HepG2 (cell line): ENCODE results near the gene CNPPD1. TPM values are rescaled to one million over a fixed set of nuclear protein-coding genes. Genes with fewer than 3 reads are reported as not detected.

Source experiments
- ATAD3A ChIP-seq: sonication (generic); formaldehyde crosslinking; IDR thresholded peaks from 2 replicates; pipeline ENCODE4 v1.4.0; 2020; ENCODE audit warnings: missing genetic modification reagents
- BHLHE40 ChIP-seq: IDR thresholded peaks from 2 replicates; pipeline ENCODE4 v1.6.1; 2011; ENCODE audit warnings: low read length, improper control_type of control experiment
- FOXO4 ChIP-seq: sonication (generic); formaldehyde crosslinking; conservative IDR thresholded peaks from 2 replicates; pipeline ENCODE4 v1.8.1; 2023; ENCODE audit warnings: missing genetic modification reagents
- GLI4 ChIP-seq: sonication (generic); formaldehyde crosslinking; IDR thresholded peaks from 2 replicates; pipeline ENCODE4 v1.5.1; 2020; ENCODE audit warnings: missing genetic modification reagents, mild to moderate bottlenecking, moderate library complexity, borderline replicate concordance
- GTF2F1 ChIP-seq: fragments of 150-350 bp; IDR thresholded peaks from 2 replicates; pipeline ENCODE4 v1.6.1; 2014; ENCODE audit warnings: low read length
- MAX ChIP-seq: IDR thresholded peaks from 2 replicates; pipeline ENCODE4 v1.6.1; 2012; ENCODE audit warnings: inconsistent platforms
- MEIS2 ChIP-seq: sonication (generic); formaldehyde crosslinking; IDR thresholded peaks from 2 replicates; pipeline ENCODE4 v1.9.0; 2021; ENCODE audit warnings: mild to moderate bottlenecking, missing genetic modification reagents
- NFIB ChIP-seq: sonication (generic); formaldehyde crosslinking; IDR thresholded peaks from 2 replicates; pipeline ENCODE4 v1.9.0; 2021; ENCODE audit warnings: missing genetic modification reagents, mild to moderate bottlenecking, borderline replicate concordance
- NR2C2 ChIP-seq: sonication (generic); formaldehyde crosslinking; IDR thresholded peaks from 2 replicates; pipeline ENCODE4 v1.4.0; 2020; ENCODE audit warnings: missing genetic modification reagents, mild to moderate bottlenecking, moderate library complexity, borderline replicate concordance
- RBFOX2 ChIP-seq: fragments of 200-400 bp; formaldehyde crosslinking; IDR thresholded peaks from 2 replicates; pipeline ENCODE4 v1.6.1; 2017; ENCODE audit warnings: low read depth, mild to moderate bottlenecking, low read length
- RFX3 ChIP-seq: IDR thresholded peaks from 2 replicates; pipeline ENCODE4 v1.6.1; 2016; ENCODE audit warnings: missing biosample characterization, missing genetic modification reagents
- SIN3A ChIP-seq: IDR thresholded peaks from 2 replicates; pipeline ENCODE4 v1.6.1; 2011; ENCODE audit warnings: low read depth, mild to moderate bottlenecking, control low read depth, low read length, borderline replicate concordance
- SIX1 ChIP-seq: sonication (generic); formaldehyde crosslinking; IDR thresholded peaks from 2 replicates; pipeline ENCODE4 v1.4.0; 2020; ENCODE audit warnings: missing genetic modification reagents, borderline replicate concordance
- SNAI1 ChIP-seq: sonication (generic); formaldehyde crosslinking; IDR thresholded peaks from 2 replicates; pipeline ENCODE4 v1.5.0; 2020; ENCODE audit warnings: mild to moderate bottlenecking, missing genetic modification reagents, borderline replicate concordance
- SP2 ChIP-seq: sonication (generic); formaldehyde crosslinking; IDR thresholded peaks from 2 replicates; pipeline ENCODE4 v1.5.1; 2020; ENCODE audit warnings: mild to moderate bottlenecking, missing genetic modification reagents
- SRSF1 ChIP-seq: fragments of 200-400 bp; formaldehyde crosslinking; optimal IDR thresholded peaks from 2 replicates; pipeline ENCODE3; 2017; ENCODE audit warnings: mild to moderate bottlenecking, low read depth, low read length, moderate library complexity
- TRIM24 ChIP-seq: sonication (generic); formaldehyde crosslinking; IDR thresholded peaks from 2 replicates; pipeline ENCODE4 v1.8.0; 2022; ENCODE audit warnings: mild to moderate bottlenecking, missing genetic modification reagents
- ZFP37 ChIP-seq: sonication (generic); formaldehyde crosslinking; IDR thresholded peaks from 2 replicates; pipeline ENCODE4 v1.4.0; 2020; ENCODE audit warnings: missing genetic modification reagents, borderline replicate concordance
- ZGPAT ChIP-seq: IDR thresholded peaks from 2 replicates; pipeline ENCODE4 v1.6.1; 2016; ENCODE audit warnings: mild to moderate bottlenecking
- ZNF251 ChIP-seq: sonication (generic); formaldehyde crosslinking; IDR thresholded peaks from 2 replicates; pipeline ENCODE4 v1.9.0; 2021; ENCODE audit warnings: mild to moderate bottlenecking, missing genetic modification reagents
- ZNF282 ChIP-seq: fragments of 450-650 bp; IDR thresholded peaks from 2 replicates; pipeline ENCODE4 v1.6.1; 2018; ENCODE audit not compliant: partially characterized antibody
- ZNF414 ChIP-seq: sonication (generic); formaldehyde crosslinking; IDR thresholded peaks from 2 replicates; pipeline ENCODE4 v1.5.0; 2020; ENCODE audit warnings: missing genetic modification reagents
- ZNF530 ChIP-seq: sonication (generic); formaldehyde crosslinking; IDR thresholded peaks from 2 replicates; pipeline ENCODE4 v1.5.0; 2020; ENCODE audit warnings: low read depth, mild to moderate bottlenecking, missing genetic modification reagents
- ZNF572 ChIP-seq: sonication (generic); formaldehyde crosslinking; IDR thresholded peaks from 2 replicates; pipeline ENCODE4 v1.5.1; 2020; ENCODE audit warnings: mild to moderate bottlenecking, missing genetic modification reagents
- ZNF788 ChIP-seq: sonication (generic); formaldehyde crosslinking; IDR thresholded peaks from 2 replicates; pipeline ENCODE4 v1.5.0; 2020; ENCODE audit warnings: mild to moderate bottlenecking, missing genetic modification reagents, borderline replicate concordance
- ZNF816 ChIP-seq: sonication (generic); formaldehyde crosslinking; IDR thresholded peaks from 2 replicates; pipeline ENCODE4 v1.8.0; 2022; ENCODE audit warnings: missing genetic modification reagents, mild to moderate bottlenecking, borderline replicate concordance
- ZNF841 ChIP-seq: sonication (generic); formaldehyde crosslinking; IDR thresholded peaks from 2 replicates; pipeline ENCODE4 v1.8.1; 2023; ENCODE audit warnings: missing genetic modification reagents, borderline replicate concordance
- polyA plus RNA-seq, 8 experiments: library from polyadenylated mRNA; depleted of rRNA in 3 of 8; stranded (reverse) in 7 of 8; unstranded in 1 of 8; fragments of >200 nt; fragmentation: Illumina TruSeq in 4 of 8; extraction: Trizol in 4 of 8; gene quantifications; 2 replicates each; pipeline versions ENCODE4 v1.2.1 to v1.2.3, GENCODE V29; 2011 to 2016; ENCODE audit warnings: low read depth in 4 of 8, missing spikeins in 1 of 8, mixed read lengths in 1 of 8; ENCODE audit not compliant: insufficient read depth in 1 of 8
- total RNA-seq, 5 experiments: library from RNA; depleted of rRNA; stranded (reverse); fragments of >200 nt; fragmentation: Illumina TruSeq; extraction: Trizol; gene quantifications; 2 replicates each; pipeline ENCODE4 v1.2.3, GENCODE V29; 2016; ENCODE audit warnings: low read depth in 1 of 5

The CNPPD1 gene
- total and polyA plus RNA-seq, 2 of the 13 experiments (the other 11 are each of a cell fraction or from before 2014, with no cell fraction given): 35.5 to 49.4 TPM

GRCh38 chr2:219160186-219161017 is 16.3 kb downstream of the CNPPD1 start, which contains the start of gene NHEJ1 (continued):
- TF ChIP-seq ZNF414 (CRISPR knock-in tag) (peak; percentile 78; the same call in 1 of the 2 replicates), RFX3 (CRISPR knock-in tag) (no peak; the same call in 1 of the 2 replicates), NFIB (CRISPR knock-in tag) (no peak), SP2 (peak; percentile 52; the same call in 1 of the 2 replicates), ZNF788 (peak; percentile 76), ZNF530 (CRISPR knock-in tag) (no peak), GTF2F1 (no peak), ZNF816 (CRISPR knock-in tag) (peak; percentile 73), SRSF1 (peak; percentile 48), MAX (peak; percentile 82), ZGPAT (CRISPR knock-in tag) (peak; percentile 87), SNAI1 (CRISPR knock-in tag) (peak; percentile 34; the same call in 1 of the 2 replicates), TRIM24 (CRISPR knock-in tag) (no peak), RBFOX2 (peak; percentile 97), NR2C2 (CRISPR knock-in tag) (peak; percentile 65; the same call in 1 of the 2 replicates), SIN3A (no peak), ZNF572 (0 out of 2 replicates have a peak, but pooled peaks have one; percentile 52), ZFP37 (peak; percentile 95; the same call in 1 of the 2 replicates), GLI4 (peak; percentile 94; the same call in 1 of the 2 replicates), ZNF282 (no peak), FOXO4 (peak; percentile 92; the same call in 1 of the 2 replicates), BHLHE40 (peak; percentile 13; the same call in 1 of the 2 replicates), MEIS2 (CRISPR knock-in tag) (peak; percentile 90), ZNF251 (CRISPR knock-in tag) (peak; percentile 10; the same call in 1 of the 2 replicates), SIX1 (CRISPR knock-in tag) (peak; percentile 25; the same call in 1 of the 2 replicates), ZNF841 (CRISPR knock-in tag) (no peak), ATAD3A (CRISPR knock-in tag) (no peak)
